Bronchus fibroblast of lung (primary cell): ENCODE measurements around the gene DYNLT2. TPM values are rescaled to one million over a fixed set of nuclear protein-coding genes. Genes with fewer than 3 reads are reported as not detected.

Source experiments
- total RNA-seq: library from RNA; depleted of rRNA; stranded (reverse); fragments of >200 nt; gene quantifications from 2 replicates; pipeline ENCODE4 v1.2.3, GENCODE V29; 2015

Gene DYNLT2, protein sequence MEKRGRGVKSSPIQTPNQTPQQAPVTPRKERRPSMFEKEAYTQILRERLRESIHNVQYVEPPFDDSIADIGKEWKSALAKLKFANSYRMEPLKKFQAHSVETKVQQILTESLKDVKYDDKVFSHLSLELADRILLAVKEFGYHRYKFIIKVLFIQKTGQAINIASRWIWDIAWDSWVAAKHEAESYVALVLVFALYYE
- 1.0 TPM in 2 replicates for total RNA-seq

DNA sequence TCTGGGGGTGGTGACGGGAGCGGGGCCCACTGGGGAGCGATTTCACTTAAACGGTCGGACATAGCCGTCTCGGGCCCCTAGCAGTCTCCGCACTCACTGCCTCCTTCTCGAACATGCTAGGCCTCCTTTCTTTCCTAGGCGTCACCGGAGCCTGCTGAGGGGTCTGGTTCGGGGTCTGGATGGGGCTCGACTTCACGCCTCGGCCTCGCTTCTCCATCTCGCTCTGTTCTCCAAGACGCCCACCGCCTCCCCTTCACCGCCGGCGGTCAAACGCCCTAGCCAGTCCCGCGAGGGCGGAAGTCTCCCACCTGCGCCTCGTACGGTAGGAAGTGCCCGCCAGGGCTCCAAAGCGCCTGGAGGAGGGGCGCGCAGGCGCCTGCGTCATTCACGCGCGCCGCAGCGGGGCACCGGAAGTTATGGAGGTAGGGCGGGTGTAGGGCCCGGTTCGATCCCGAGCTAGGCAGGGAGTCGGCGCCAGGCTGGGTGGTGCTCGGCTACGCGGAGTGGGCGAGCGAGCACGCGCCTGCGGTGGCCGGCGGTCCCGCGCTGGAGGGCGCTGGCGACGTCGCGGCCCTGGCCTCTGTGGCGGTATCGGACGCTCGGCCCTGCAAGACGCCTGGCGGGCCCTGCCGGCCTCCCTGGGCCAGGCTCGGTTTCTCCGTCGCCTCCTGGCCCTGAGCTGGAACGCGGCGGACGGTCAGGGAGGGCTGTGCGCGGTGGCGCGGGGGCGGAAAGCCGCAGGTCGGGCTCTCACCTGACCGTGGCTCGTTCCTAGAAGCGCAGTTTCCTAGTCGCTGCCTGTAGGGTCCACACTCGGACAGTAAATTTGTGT, at the start of gene DYNLT2, which contains the start of gene ERMARD:
DYNLT2 (minus strand) TSS at position 331 of the 832 bp plus-strand sequence; CDS start at position 217, 114 bp downstream.
ERMARD (plus strand) TSS at position 381 of the 832 bp plus-strand sequence; CDS start at position 417, 36 bp downstream.

DNA sequence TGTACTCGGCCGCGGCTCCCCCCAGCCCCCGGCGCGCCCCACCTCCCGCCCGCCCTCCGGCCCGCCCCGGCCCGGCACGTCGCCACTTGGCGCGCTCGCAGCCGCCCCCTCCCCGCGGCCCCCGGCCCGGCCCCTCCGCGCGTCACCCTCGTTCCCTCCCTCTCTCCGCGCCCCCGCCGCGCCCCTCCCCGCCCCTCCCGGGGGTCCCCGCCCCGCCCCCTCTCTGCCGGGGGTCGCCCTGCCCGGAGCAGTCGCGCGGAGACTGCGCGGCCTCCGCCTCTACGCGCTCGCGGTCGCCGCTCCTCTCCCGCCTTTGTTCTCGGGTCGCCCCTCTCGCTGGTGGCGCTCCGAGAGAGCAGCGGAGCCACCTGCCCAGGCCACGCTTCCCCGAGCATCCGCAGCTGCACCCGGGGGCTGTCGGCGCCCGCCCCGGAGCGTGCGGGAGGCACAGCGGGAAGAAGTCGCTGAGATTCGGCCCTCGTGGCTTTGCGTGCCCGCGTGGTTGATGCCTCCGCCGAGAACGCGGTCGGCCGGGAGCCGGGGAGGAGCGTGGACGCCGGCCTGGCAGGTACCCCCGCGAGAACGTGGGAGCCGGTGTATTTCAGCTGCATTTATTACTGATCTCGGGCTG, 26.8 kb downstream of the DYNLT2 start, which contains the start of gene PHF10:
PHF10 (minus strand) TSS at position 7 of the 631 bp plus-strand sequence. CDS start 569 bp downstream, outside the sequence.

DNA sequence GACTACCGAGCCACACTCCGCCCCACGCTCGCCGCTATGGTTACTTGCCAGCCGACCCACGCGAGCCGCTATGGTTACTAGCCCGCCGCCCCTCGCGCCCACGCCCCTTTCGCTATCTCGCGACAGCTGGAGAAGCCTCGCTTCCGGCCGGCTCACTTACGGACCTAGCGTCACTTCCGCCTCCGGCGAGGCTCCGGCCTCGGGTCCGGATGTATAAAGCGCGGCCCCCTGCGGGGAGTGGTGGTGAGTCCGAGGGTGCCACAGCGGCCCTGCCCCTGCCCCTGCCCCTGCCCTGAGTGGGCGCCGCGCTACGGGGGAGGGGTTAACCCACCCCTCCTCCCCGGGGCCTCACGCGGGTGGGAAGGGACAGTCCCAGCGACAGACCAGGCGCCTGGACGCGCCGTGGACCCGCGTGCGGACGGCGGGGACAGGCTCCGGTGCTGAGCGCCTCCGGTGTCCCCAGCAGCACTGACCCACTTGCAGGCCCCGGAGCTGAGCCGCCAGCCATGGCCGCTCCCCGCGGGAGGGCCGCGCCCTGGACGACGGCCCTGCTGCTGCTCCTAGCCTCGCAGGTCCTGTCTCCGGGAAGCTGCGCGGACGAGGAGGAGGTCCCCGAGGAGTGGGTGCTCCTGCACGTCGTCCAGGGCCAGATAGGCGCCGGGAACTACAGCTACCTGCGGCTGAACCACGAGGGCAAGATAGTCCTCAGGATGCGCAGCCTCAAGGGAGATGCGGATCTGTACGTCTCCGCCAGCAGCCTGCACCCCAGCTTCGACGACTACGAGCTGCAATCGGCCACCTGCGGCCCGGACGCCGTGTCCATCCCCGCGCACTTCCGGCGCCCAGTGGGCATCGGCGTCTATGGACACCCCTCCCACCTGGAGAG, 49.2 kb downstream of the DYNLT2 start, which contains the start of the genes C6orf120 and WDR27:
C6orf120 (plus strand) TSS at position 173 of the 886 bp plus-strand sequence; CDS start at position 507, 334 bp downstream.
WDR27 (minus strand) TSS at position 76 of the 886 bp plus-strand sequence. CDS start 13,024 bp downstream, outside the sequence.

Other genes starting within 250 kb of the DYNLT2 start
- gene WDR27, start 49.5 kb downstream of the DYNLT2 start, total RNA-seq, result 8.8 and 12.4 TPM in 2 replicates
- 40.7 and 49.8 TPM in 2 replicates for gene C6orf120, start 49.4 kb downstream of the DYNLT2 start, total RNA-seq
- 7.9 and 11.1 TPM in 2 replicates for gene PHF10, start 27.1 kb downstream of the DYNLT2 start, total RNA-seq
- gene ERMARD, start 50 bp upstream of the DYNLT2 start, total RNA-seq, result 16.2 and 18.7 TPM in 2 replicates